GM21381 (cell line): ENCODE results near the gene S100A9.
"Not testable (repeated sequence)": the region's sequence is repeated elsewhere in the genome, so short reads cannot be mapped to it uniquely, and the experiment has no call there.

ENCODE experiments used
- ATAC-seq: cut with Tn5 transposase; IDR thresholded peaks from one replicate; pipeline ENCODE4 v1.9.1; 2021; ENCODE audit warnings: mild to moderate bottlenecking, moderate library complexity; ENCODE audit not compliant: unreplicated experiment

The S100A9 gene

GRCh38 chr1:153404768-153405167 lies 47.1 kb downstream of the S100A9 start:
- no peak for ATAC-seq

- not testable (repeated sequence) for ATAC-seq
Observed at GRCh38 chr1:153405825-153406599, 48.4 kb downstream of the S100A9 start.

- ATAC-seq = not testable (repeated sequence)
Observed at GRCh38 chr1:153407274-153407673, 49.6 kb downstream of the S100A9 start.
